Mesendoderm (in vitro differentiated cells): ENCODE data around the gene INPP5F.
A peak's percentile ranks its signal among the peaks of the same experiment; 100 is the strongest.

Experiments used
- DNase-seq: peaks from one replicate; pipeline ENCODE4 v3.0.0; 2013
- H2AK5ac ChIP-seq: 2 replicates; pipeline ENCODE4 v1.6.1; 2013; ENCODE audit warnings: low read length, inconsistent platforms
- H2BK120ac ChIP-seq: 2 replicates; pipeline ENCODE4 v1.6.1; 2013; ENCODE audit warnings: low read depth, mild to moderate bottlenecking, low read length, moderate library complexity, mixed read lengths
- H2BK15ac ChIP-seq: replicated peaks from 2 replicates; pipeline ENCODE4 v1.6.1; 2013; ENCODE audit warnings: low read depth, mild to moderate bottlenecking, moderate library complexity
- H2BK5ac ChIP-seq: 2 replicates; pipeline ENCODE4 v1.6.1; 2013; ENCODE audit warnings: low read length, inconsistent platforms
- H3K18ac ChIP-seq: 2 replicates; pipeline ENCODE4 v1.6.1; 2013; ENCODE audit warnings: mild to moderate bottlenecking, low read length, mixed read lengths
- H3K23ac ChIP-seq: one replicate; pipeline ENCODE4 v1.6.1; 2013; ENCODE audit warnings: low read length
- H3K27ac ChIP-seq: 2 replicates; pipeline ENCODE4 v1.5.1; 2013; ENCODE audit warnings: low read depth, mild to moderate bottlenecking, inconsistent platforms, low read length, moderate library complexity
- H3K27me3 ChIP-seq: 2 replicates; pipeline ENCODE4 v1.6.1; 2013; ENCODE audit warnings: low read length, control low read depth, mild to moderate bottlenecking, inconsistent platforms; ENCODE audit not compliant: insufficient read depth, poor library complexity
- H3K36me3 ChIP-seq: 2 replicates; pipeline ENCODE4 v1.6.1; 2013; ENCODE audit warnings: low read length, inconsistent platforms; ENCODE audit not compliant: control insufficient read depth, insufficient read depth
- H3K4ac ChIP-seq: one replicate; pipeline ENCODE4 v1.6.1; 2013; ENCODE audit warnings: low read depth, mild to moderate bottlenecking, low read length, moderate library complexity
- H3K4me1 ChIP-seq: 2 replicates; pipeline ENCODE4 v1.6.1; 2013; ENCODE audit warnings: low read depth, low read length, inconsistent platforms; ENCODE audit not compliant: control insufficient read depth
- H3K4me2 ChIP-seq: 2 replicates; pipeline ENCODE4 v1.6.1; 2013; ENCODE audit warnings: low read length
- H3K4me3 ChIP-seq: 2 replicates; pipeline ENCODE4 v1.5.1; 2013; ENCODE audit warnings: mild to moderate bottlenecking, low read length
- H3K56ac ChIP-seq: one replicate; pipeline ENCODE4 v1.6.1; 2013; ENCODE audit warnings: low read length
- H3K79me1 ChIP-seq: 2 replicates; pipeline ENCODE4 v1.6.1; 2013; ENCODE audit warnings: low read length, inconsistent platforms
- H3K79me2 ChIP-seq: 2 replicates; pipeline ENCODE4 v1.6.1; 2013; ENCODE audit warnings: mild to moderate bottlenecking, low read length; ENCODE audit not compliant: control insufficient read depth, insufficient read depth
- H3K9ac ChIP-seq: 2 replicates; pipeline ENCODE4 v1.6.1; 2013; ENCODE audit warnings: low read length, inconsistent platforms
- H4K5ac ChIP-seq: one replicate; pipeline ENCODE4 v1.6.1; 2013; ENCODE audit warnings: low read length
- H4K8ac ChIP-seq: one replicate; pipeline ENCODE4 v1.6.1; 2013; ENCODE audit warnings: low read depth, mild to moderate bottlenecking, control low read depth, low read length, moderate library complexity
- WGBS: extraction: QIAGEN DNeasy Blood & Tissue Kit; methylation state at CpG from one replicate; pipeline ENCODE4 v1.1.7; 2013; ENCODE audit warnings: low lambda C conversion rate, missing lambda C conversion rate; ENCODE audit not compliant: insufficient coverage; ENCODE audit errors: extremely low coverage; 5-methylcytosine and 5-hydroxymethylcytosine counted together

INPP5F gene

GRCh38 chr10:119680650-119681081, 45.2 kb upstream of the INPP5F start:
- Histone ChIP-seq H4K8ac (no peak overlapping the region), H3K56ac (no peak overlapping the region), H3K27me3 (no peaks in the 10 kb centered on the region), H3K36me3 (peaks cover 11% of the 10 kb centered on the region), H3K4me1 (no peaks in the 10 kb centered on the region), H2BK15ac (no peak overlapping the region), H3K9ac (no peak overlapping the region), H3K79me2 (no peaks in the 10 kb centered on the region), H3K4me3 (no peak overlapping the region), H3K4me2 (no peak overlapping the region), H3K23ac (no peak overlapping the region), H3K18ac (no peak overlapping the region), H2BK120ac (no peak overlapping the region), H2AK5ac (no peak overlapping the region), H3K4ac (no peak overlapping the region), H3K79me1 (no peaks in the 10 kb centered on the region), H3K27ac (no peak overlapping the region), H4K5ac (no peak overlapping the region), H2BK5ac (no peak overlapping the region)
- WGBS = no CpG with 5 or more reads among the region's 9 CpGs
- DNase-seq = no peak

- H3K56ac ChIP-seq = peak overlapping the region; percentile 77
- H4K5ac ChIP-seq = no peak overlapping the region
- no peak overlapping the region for H2AK5ac ChIP-seq
- DNase-seq = peak; percentile 92
- peaks cover 5% of the 10 kb centered on the region for H3K4me1 ChIP-seq
- H3K79me1 ChIP-seq = no peaks in the 10 kb centered on the region
- peak overlapping the region; percentile 19 for H3K18ac ChIP-seq
- H3K23ac ChIP-seq = no peak overlapping the region
- WGBS = no CpG with 5 or more reads among the region's 24 CpGs
- peak overlapping the region; percentile 76 for H3K4me2 ChIP-seq
- no peak overlapping the region for H2BK5ac ChIP-seq
- no peak overlapping the region for H2BK120ac ChIP-seq
- no peaks in the 10 kb centered on the region for H3K27me3 ChIP-seq
- no peak overlapping the region for H2BK15ac ChIP-seq
- H3K79me2 ChIP-seq = no peaks in the 10 kb centered on the region
- H3K36me3 ChIP-seq = no peaks in the 10 kb centered on the region
- peak overlapping the region; percentile 39 for H3K4me3 ChIP-seq
- H3K4ac ChIP-seq = no peak overlapping the region
- no peak overlapping the region for H4K8ac ChIP-seq
- H3K9ac ChIP-seq = peak overlapping the region; percentile 55
- peak overlapping the region; percentile 63 for H3K27ac ChIP-seq
Measured at GRCh38 chr10:119686465-119687191, 39.2 kb upstream of the INPP5F start.

- Histone ChIP-seq H3K23ac (no peak overlapping the region), H3K4ac (peak overlapping the region; percentile 88), H2BK15ac (no peak overlapping the region), H3K9ac (peak overlapping the region; percentile 55), H3K79me2 (no peaks in the 10 kb centered on the region), H2BK5ac (no peak overlapping the region), H3K79me1 (no peaks in the 10 kb centered on the region), H3K4me2 (peak overlapping the region; percentile 76), H2BK120ac (peak overlapping the region; percentile 91), H3K27me3 (no peaks in the 10 kb centered on the region), H3K18ac (peak overlapping the region; percentile 39), H3K4me3 (peak overlapping the region; percentile 39), H3K27ac (peak overlapping the region; percentile 63), H2AK5ac (no peak overlapping the region), H4K8ac (no peak overlapping the region), H3K4me1 (peaks cover 5% of the 10 kb centered on the region), H4K5ac (no peak overlapping the region), H3K36me3 (no peaks in the 10 kb centered on the region), H3K56ac (peak overlapping the region; percentile 77)
- no CpG with 5 or more reads among the region's 10 CpGs for WGBS
- peak; percentile 99 for DNase-seq
Measured at GRCh38 chr10:119687192-119688032, 38.4 kb upstream of the INPP5F start.

GRCh38 chr10:119688033-119688508, 37.8 kb upstream of the INPP5F start:
- WGBS = no CpG with 5 or more reads among the region's 4 CpGs
- Histone ChIP-seq H3K79me1 (no peaks in the 10 kb centered on the region), H3K79me2 (no peaks in the 10 kb centered on the region), H2BK5ac (no peak overlapping the region), H3K4me2 (no peak overlapping the region), H3K27me3 (no peaks in the 10 kb centered on the region), H3K56ac (no peak overlapping the region), H3K4me3 (no peak overlapping the region), H3K4ac (no peak overlapping the region), H3K18ac (no peak overlapping the region), H2BK15ac (no peak overlapping the region), H2AK5ac (no peak overlapping the region), H3K9ac (no peak overlapping the region), H2BK120ac (no peak overlapping the region), H3K4me1 (peaks cover 5% of the 10 kb centered on the region), H4K5ac (no peak overlapping the region), H4K8ac (no peak overlapping the region), H3K27ac (peak overlapping the region; percentile 63), H3K36me3 (no peaks in the 10 kb centered on the region), H3K23ac (no peak overlapping the region)
- peak; percentile 98 for DNase-seq

GRCh38 chr10:119689016-119689580, 36.8 kb upstream of the INPP5F start:
- Histone ChIP-seq H3K79me1 (no peaks in the 10 kb centered on the region), H3K23ac (no peak overlapping the region), H3K27ac (peak overlapping the region; percentile 11), H3K18ac (no peak overlapping the region), H3K4me2 (no peak overlapping the region), H3K79me2 (no peaks in the 10 kb centered on the region), H3K4me1 (peaks cover 5% of the 10 kb centered on the region), H3K36me3 (no peaks in the 10 kb centered on the region), H3K27me3 (no peaks in the 10 kb centered on the region), H3K9ac (no peak overlapping the region), H2BK15ac (no peak overlapping the region), H3K4ac (no peak overlapping the region), H3K4me3 (no peak overlapping the region), H2BK5ac (no peak overlapping the region), H4K8ac (no peak overlapping the region), H3K56ac (peak overlapping the region; percentile 53), H2AK5ac (no peak overlapping the region), H2BK120ac (peak overlapping the region; percentile 74), H4K5ac (no peak overlapping the region)
- no CpG with 5 or more reads among the region's 6 CpGs for WGBS
- DNase-seq = peak; percentile 70
